GM12878 (cell line): ENCODE results near the gene LAT. TPM values are rescaled to one million over a fixed set of nuclear protein-coding genes. Genes with fewer than 3 reads are reported as not detected.
A peak's percentile ranks its signal among the peaks of the same experiment; 100 is the strongest.

Source experiments
- ATAC-seq: fragments of 200-7000 bp; cut with Tn5 transposase; 3 replicates; pipeline ENCODE4 v1.9.1; 2020; ENCODE audit warnings: mild to moderate bottlenecking, moderate library complexity
- BruUV-seq: library from RNA; stranded (reverse); fragments of 400-500 nt; replicated peaks from 2 replicates; lab custom pipeline; 2021; lab: Mats Ljungman, UMichigan
- CTCF ChIA-PET: fragments of 300-600 bp; sonication (Branson Sonifier 250); formaldehyde crosslinking; extraction: SDS; loops from one replicate; lab custom pipeline; 2021; ENCODE audit warnings: inconsistent platforms; lab: Yijun Ruan, JAX
- POLR2A ChIA-PET: fragments of 350-600 bp; formaldehyde crosslinking; extraction: SDS; loops from one replicate; lab custom pipeline; 2021; ENCODE audit warnings: inconsistent platforms; lab: Charles Lee
- RAD21 ChIA-PET: fragments of 300-600 bp; sonication (Branson Sonifier 250); formaldehyde crosslinking; loops from one replicate; lab custom pipeline; 2023; ENCODE audit warnings: antibody characterized with exemption; ENCODE audit not compliant: unreplicated experiment; lab: Charles Lee
- SMC1A ChIA-PET: fragments of 300-600 bp; sonication (Branson Sonifier 250); formaldehyde crosslinking; loops from one replicate; lab custom pipeline; 2023; ENCODE audit not compliant: unreplicated experiment, uncharacterized antibody; lab: Charles Lee
- DNase-seq: peaks from one replicate; pipeline ENCODE4 v3.0.0-alpha.2; 2011; ENCODE audit warnings: low read depth, low spot score
- FAIRE-seq: peaks from 3 replicates; lab custom pipeline; 2011; peaks lifted over from hg19 to GRCh38; lab: Jason Lieb, UNC
- H2AFZ ChIP-seq: 2 replicates; pipeline ENCODE4 v1.6.0; 2011; ENCODE audit warnings: low read depth, low read length, control low read depth; ENCODE audit not compliant: control insufficient read depth
- H3K27ac ChIP-seq: 2 replicates; pipeline ENCODE4 v1.5.1; 2011; ENCODE audit warnings: control low read depth; ENCODE audit not compliant: control insufficient read depth, insufficient read depth
- H3K27me3 ChIP-seq, 2 experiments: replicated peaks in 1 of 2; 2 replicates each; pipeline versions ENCODE4 v1.6.0 to v1.6.1; 2011; ENCODE audit warnings: low read length in 1 of 2; ENCODE audit not compliant: control insufficient read depth in 2 of 2, insufficient read depth in 2 of 2
- H3K36me3 ChIP-seq, 2 experiments: 2 replicates each; pipeline ENCODE4 v1.5.1; 2011; ENCODE audit warnings: low read length in 1 of 2; ENCODE audit not compliant: control insufficient read depth in 2 of 2, insufficient read depth in 2 of 2
- H3K4me1 ChIP-seq: 2 replicates; pipeline ENCODE4 v1.6.1; 2011; ENCODE audit warnings: mild to moderate bottlenecking, low read length, moderate library complexity, mixed read lengths; ENCODE audit not compliant: control insufficient read depth, insufficient read depth
- H3K4me2 ChIP-seq: 2 replicates; pipeline ENCODE4 v1.6.0; 2011; ENCODE audit warnings: control low read depth; ENCODE audit not compliant: control insufficient read depth, insufficient read depth
- H3K4me3 ChIP-seq: fragments of 200-600 bp; sonication (generic); 2 replicates; pipeline ENCODE4 v1.5.1; 2016
- H3K79me2 ChIP-seq: 2 replicates; pipeline ENCODE4 v1.6.0; 2011; ENCODE audit warnings: low read length; ENCODE audit not compliant: control insufficient read depth, insufficient read depth
- H3K9ac ChIP-seq: 2 replicates; pipeline ENCODE4 v1.8.0; 2011; ENCODE audit warnings: low read length, control low read depth, mixed read lengths; ENCODE audit not compliant: control insufficient read depth, insufficient read depth
- H3K9me3 ChIP-seq: replicated peaks from 3 replicates; pipeline ENCODE4 v1.5.1; 2011; ENCODE audit warnings: mild to moderate bottlenecking, low read length; ENCODE audit not compliant: control insufficient read depth, insufficient read depth
- H4K20me1 ChIP-seq: 2 replicates; pipeline ENCODE4 v1.6.0; 2011; ENCODE audit not compliant: control insufficient read depth, insufficient read depth
- CEBPB ChIP-seq, 2 experiments: fragments of 150-350 bp in 1 of 2; IDR thresholded peaks; 2 replicates each; pipeline ENCODE4 v1.6.1; 2012 to 2014; ENCODE audit warnings: low read depth in 2 of 2, low read length in 2 of 2, borderline replicate concordance in 1 of 2, inconsistent platforms in 1 of 2
- E4F1 ChIP-seq: fragments of 450-650 bp; IDR thresholded peaks from 2 replicates; pipeline ENCODE4 v1.6.1; 2018; ENCODE audit warnings: borderline replicate concordance, mild to moderate bottlenecking; ENCODE audit not compliant: partially characterized antibody
- HCFC1 ChIP-seq: fragments of 150-350 bp; IDR thresholded peaks from 2 replicates; pipeline ENCODE4 v1.6.1; 2014; ENCODE audit warnings: low read length
- KAT2A ChIP-seq: conservative IDR thresholded peaks from 2 replicates; pipeline ENCODE4 v1.6.1; 2011; ENCODE audit warnings: low read depth, low read length; ENCODE audit not compliant: control insufficient read depth
- MYB ChIP-seq: fragments of 150-350 bp; IDR thresholded peaks from 2 replicates; pipeline ENCODE4 v1.6.1; 2014; ENCODE audit warnings: mild to moderate bottlenecking, low read depth, low read length, borderline replicate concordance
- NRF1 ChIP-seq: conservative IDR thresholded peaks from 2 replicates; pipeline ENCODE4 v1.6.1; 2011; ENCODE audit warnings: mild to moderate bottlenecking, low read depth, low read length, improper control_type of control experiment
- RAD21 ChIP-seq: IDR thresholded peaks from 2 replicates; pipeline ENCODE4 v1.6.1; 2011; ENCODE audit warnings: mild to moderate bottlenecking, low read depth, low read length, moderate library complexity; ENCODE audit not compliant: insufficient read depth
- RELB ChIP-seq: fragments of 450-650 bp; IDR thresholded peaks from 2 replicates; pipeline ENCODE4 v1.6.1; 2017; ENCODE audit warnings: low read depth, mild to moderate bottlenecking, moderate library complexity
- SPI1 ChIP-seq: IDR thresholded peaks from 2 replicates; pipeline ENCODE4 v1.6.1; 2011; ENCODE audit warnings: low read depth, mild to moderate bottlenecking, low read length, moderate library complexity, borderline replicate concordance; ENCODE audit not compliant: insufficient read depth
- SUPT20H ChIP-seq: IDR thresholded peaks from 2 replicates; pipeline ENCODE4 v1.6.1; 2011; ENCODE audit warnings: low read depth, mild to moderate bottlenecking, low read length, moderate library complexity, borderline replicate concordance; ENCODE audit not compliant: control insufficient read depth
- TAF1 ChIP-seq: IDR thresholded peaks from 2 replicates; pipeline ENCODE4 v1.6.1; 2011; ENCODE audit warnings: mild to moderate bottlenecking, low read depth, low read length, borderline replicate concordance
- YY1 ChIP-seq: IDR thresholded peaks from 2 replicates; pipeline ENCODE4 v1.6.1; 2011; ENCODE audit warnings: low read depth, mild to moderate bottlenecking, low read length
- WGBS: methylation state at CpG from one replicate; pipeline ENCODE4 v1.1.6; 2016; ENCODE audit warnings: low lambda C conversion rate; ENCODE audit not compliant: insufficient replicate concordance, insufficient coverage; ENCODE audit errors: missing lambda C conversion rate; 5-methylcytosine and 5-hydroxymethylcytosine counted together
- in situ Hi-C: fragments of 300-500 bp; cut with MboI; formaldehyde crosslinking; loops from 9 replicates; pipeline ENCODE4 v1.14.3; 2018; ENCODE audit warnings: mixed read lengths
- intact Hi-C: fragments of 100-400 bp; cut with micrococcal nuclease; formaldehyde crosslinking; loops from one replicate; pipeline ENCODE4 v1.14.2; 2022; ENCODE audit not compliant: unreplicated experiment
- polyA plus RNA-seq, 11 experiments: library from polyadenylated mRNA; depleted of rRNA in 4 of 11; unstranded in 6 of 11; stranded (reverse) in 5 of 11; fragments of >200 nt; fragmentation: Nextera tagmentation in 4 of 11; fragmentation: Illumina TruSeq in 1 of 11; extraction: Ambion mirVana in 4 of 11; extraction: Trizol in 1 of 11; gene quantifications; 1 replicate in 1 of 11; 2 replicates in 10 of 11; pipeline versions ENCODE4 v1.2.1 to v1.2.3, GENCODE V29; 2011 to 2016; ENCODE audit warnings: inconsistent platforms in 2 of 11, missing spikeins in 2 of 11, low read depth in 1 of 11
- total RNA-seq, 4 experiments: library from RNA; depleted of rRNA in 3 of 4; stranded (reverse); fragments of >200 nt in 3 of 4; fragmentation: Illumina TruSeq in 1 of 4; extraction: Trizol in 1 of 4; gene quantifications; 2 replicates each; pipeline versions ENCODE4 v1.2.1 to v1.2.3, GENCODE V29; 2013 to 2021

LAT gene
- total and polyA plus RNA-seq, 10 of the 15 experiments (the other 5 are each of a cell fraction or from before 2014, with no cell fraction given) = 0.39 to 6.9 (median 2.0) TPM

- WGBS = 98% methylated on average over 7 of the region's 7 CpGs
- no peaks in the 10 kb centered on the region for H3K79me2 ChIP-seq
- H3K4me1 ChIP-seq = peaks cover 12% of the 10 kb centered on the region
- CTCF ChIA-PET = interaction anchor here (5.6 kb wide), 1 partner anchor 35 kb away, joined by 26 read pairs; no protein-coding TSS in a partner anchor
- H3K27me3 ChIP-seq = no peaks in the 10 kb centered on the region
- H3K4me3 ChIP-seq = no peak overlapping the region
- no peaks in the 10 kb centered on the region for H4K20me1 ChIP-seq
- SMC1A ChIA-PET = no interaction called here
- H3K27ac ChIP-seq = no peak overlapping the region
- DNase-seq (no peak), ATAC-seq (no peak), FAIRE-seq (no peak)
- TF ChIP-seq KAT2A = no peak
- TF ChIP-seq SUPT20H = no peak
- TF ChIP-seq SPI1 = no peak
- TF ChIP-seq HCFC1 = no peak
- no peaks in the 10 kb centered on the region; the same call in 2 of the 3 replicates for H3K9me3 ChIP-seq
- no TSS peak for BruUV-seq
- no peak overlapping the region for H3K9ac ChIP-seq
- RAD21 ChIA-PET = no interaction called here
- no peak overlapping the region for H2AFZ ChIP-seq
- in situ Hi-C loops (no loop called here), intact Hi-C loops (no loop called here)
- H3K36me3 ChIP-seq = peaks cover 0 to 10% of the 10 kb centered on the region in 2 experiments; a peak in 3 of 4 replicates
- POLR2A ChIA-PET = no interaction called here
- no peak overlapping the region for H3K4me2 ChIP-seq
Measured at GRCh38 chr16:28980929-28981328, 3.9 kb upstream of the LAT start.

- ChIA-PET SMC1A (no interaction called here), CTCF (no interaction called here), POLR2A (no interaction called here), RAD21 (no interaction called here)
- Histone ChIP-seq H3K9me3 (no peaks in the 10 kb centered on the region; the same call in 2 of the 3 replicates), H2AFZ (no peak overlapping the region), H3K36me3 (peaks cover 0 to 10% of the 10 kb centered on the region in 2 experiments; a peak in 3 of 4 replicates), H4K20me1 (no peaks in the 10 kb centered on the region), H3K4me1 (peaks cover 12% of the 10 kb centered on the region), H3K79me2 (no peaks in the 10 kb centered on the region), H3K4me2 (no peak overlapping the region), H3K27ac (no peak overlapping the region), H3K9ac (no peak overlapping the region), H3K27me3 (no peaks in the 10 kb centered on the region), H3K4me3 (no peak overlapping the region)
- in situ Hi-C loops = no loop called here
- no peak for DNase-seq
- no peak for FAIRE-seq
- BruUV-seq = no TSS peak
- WGBS = 83% methylated on average over 11 of the region's 12 CpGs
- intact Hi-C loops = no loop called here
- no peak for ATAC-seq
- TF ChIP-seq NRF1 (no peak), HCFC1 (no peak), TAF1 (no peak), RAD21 (0 out of 2 replicates have a peak, but pooled peaks have one; percentile 9), MYB (no peak), E4F1 (no peak), CEBPB (IDR thresholded peaks at IDR 0.05; ENCODE audit: borderline replicate concordance in 1 of 2, low read depth in 2 of 2, low read length in 2 of 2) (no peak), RELB (no peak), YY1 (0 out of 2 replicates have a peak, but pooled peaks have one; percentile 30)
Measured at GRCh38 chr16:28981517-28981916, 3.3 kb upstream of the LAT start.
